Activated T-cell treated with anti-CD3 and anti-CD28 coated beads, Interleukin-2, amount 50 U/mL, for 1 hour (primary cell): ENCODE results near the gene CYSRT1.
A peak's percentile ranks its signal among the peaks of the same experiment; 100 is the strongest.
"Not testable (repeated sequence)": the region's sequence is repeated elsewhere in the genome, so short reads cannot be mapped to it uniquely, and the experiment has no call there.

Source experiments
- DNase-seq: peaks from one replicate; pipeline ENCODE4 v3.0.0-alpha.2; 2020

Gene CYSRT1

DNA sequence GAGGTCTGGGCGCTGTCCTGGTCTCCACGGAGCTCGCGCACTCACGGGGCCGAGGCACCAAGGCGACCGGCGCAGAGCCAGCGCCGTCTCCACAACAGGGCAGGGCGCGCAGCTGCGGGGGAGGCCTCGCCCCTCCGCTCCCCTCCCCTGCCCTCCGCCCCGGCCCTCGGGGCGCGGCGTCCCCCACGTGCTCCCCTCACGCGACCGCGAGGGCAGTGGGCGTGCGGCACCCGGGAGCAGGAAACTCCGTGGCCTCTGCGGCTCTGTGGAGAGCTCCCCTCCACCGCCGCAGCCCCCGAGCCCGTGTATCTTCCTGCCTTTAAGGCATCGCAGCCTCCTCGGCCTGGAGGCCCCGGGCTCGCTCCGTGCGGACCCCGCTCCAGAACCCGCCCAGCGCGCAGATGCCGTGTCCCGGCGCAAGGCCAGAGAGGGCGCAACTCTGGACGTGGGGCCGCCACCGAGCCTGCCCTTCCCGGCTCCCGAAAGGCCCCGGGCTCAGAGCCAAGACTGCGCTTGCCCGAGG is 15.4 kb downstream of the CYSRT1 start:
- no peak for DNase-seq

DNA sequence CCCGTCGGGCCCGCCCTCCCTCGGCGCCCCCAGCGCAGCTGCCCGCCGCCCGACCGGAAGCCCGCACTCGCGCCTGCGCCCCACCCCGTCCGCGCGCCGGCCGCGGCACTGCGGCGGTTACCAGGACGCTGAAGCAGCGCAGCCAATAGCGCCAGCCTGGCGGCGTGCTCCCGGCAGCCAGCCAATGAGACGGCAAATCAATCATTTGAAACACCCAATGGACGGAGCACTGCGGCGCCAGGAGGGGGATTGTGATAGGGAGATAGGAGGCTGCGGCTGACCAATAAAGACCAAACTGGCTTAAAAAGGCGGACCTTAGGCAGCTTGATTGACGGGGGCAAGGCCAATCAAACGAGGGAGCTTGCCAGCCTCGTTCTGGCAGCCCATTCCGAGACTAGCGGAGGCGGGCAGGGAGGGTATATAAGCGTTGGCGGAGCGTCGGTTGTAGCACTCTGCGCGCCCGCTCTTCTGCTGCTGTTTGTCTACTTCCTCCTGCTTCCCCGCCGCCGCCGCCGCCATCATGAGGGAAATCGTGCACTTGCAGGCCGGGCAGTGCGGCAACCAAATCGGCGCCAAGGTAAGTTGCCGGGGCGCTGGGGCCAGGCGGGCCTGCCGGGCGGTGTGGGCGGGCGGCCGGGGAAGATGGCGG is 16.0 kb downstream of the CYSRT1 start, which contains the start of gene TUBB4B:
Gene TUBB4B (plus strand): TSS at position 447 of the 649 bp plus-strand sequence. CDS start 74 bp downstream, at position 521.
- DNase-seq = peak; percentile 95

DNA sequence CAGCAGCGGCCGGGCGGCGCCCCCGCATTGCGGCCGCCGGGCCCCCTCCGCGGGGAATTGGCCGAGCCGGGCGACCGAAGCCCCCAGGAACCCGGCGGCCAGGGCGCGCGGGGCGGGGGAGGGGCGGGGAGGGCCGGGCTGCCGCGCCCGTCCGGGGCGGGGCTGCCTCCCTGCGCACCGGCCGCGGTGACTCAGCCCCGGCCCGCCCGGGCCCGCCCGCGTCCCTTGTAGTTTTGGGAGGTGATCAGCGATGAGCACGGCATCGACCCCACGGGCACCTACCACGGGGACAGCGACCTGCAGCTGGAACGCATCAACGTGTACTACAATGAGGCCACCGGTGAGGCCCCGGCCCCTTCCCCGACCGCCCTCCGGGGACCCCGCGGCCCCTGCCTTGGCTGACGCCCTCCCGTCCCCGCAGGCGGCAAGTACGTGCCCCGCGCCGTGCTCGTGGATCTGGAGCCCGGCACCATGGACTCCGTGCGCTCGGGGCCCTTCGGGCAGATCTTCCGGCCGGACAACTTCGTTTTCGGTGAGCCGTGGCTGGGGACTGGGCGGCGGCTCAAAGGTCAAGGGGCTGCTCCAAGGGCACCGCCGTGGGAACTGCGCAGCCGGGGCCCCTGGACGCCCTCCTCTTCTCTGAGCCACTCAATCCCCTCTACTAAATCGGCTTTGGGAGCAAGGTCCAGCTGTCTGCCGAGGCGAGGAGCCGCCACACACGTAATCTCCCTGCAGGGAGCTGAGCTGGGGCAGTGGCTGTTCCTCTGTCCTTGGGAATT is 16.7 kb downstream of the CYSRT1 start:
- DNase-seq = peak; percentile 80

GRCh38 chr9:137242269-137243203 is 17.6 kb downstream of the CYSRT1 start:
- no peak for DNase-seq

- DNase-seq = not testable (repeated sequence)
These were observed 18.3 kb downstream of the CYSRT1 start for GRCh38 chr9:137243266-137243625.

- peak; percentile 38 for DNase-seq
These were observed 18.9 kb downstream of the CYSRT1 start for GRCh38 chr9:137243626-137244485.

- DNase-seq = no peak
These were observed 19.8 kb downstream of the CYSRT1 start for GRCh38 chr9:137244486-137245449.

GRCh38 chr9:137245450-137246421 is 20.8 kb downstream of the CYSRT1 start:
- DNase-seq = no peak

DNA sequence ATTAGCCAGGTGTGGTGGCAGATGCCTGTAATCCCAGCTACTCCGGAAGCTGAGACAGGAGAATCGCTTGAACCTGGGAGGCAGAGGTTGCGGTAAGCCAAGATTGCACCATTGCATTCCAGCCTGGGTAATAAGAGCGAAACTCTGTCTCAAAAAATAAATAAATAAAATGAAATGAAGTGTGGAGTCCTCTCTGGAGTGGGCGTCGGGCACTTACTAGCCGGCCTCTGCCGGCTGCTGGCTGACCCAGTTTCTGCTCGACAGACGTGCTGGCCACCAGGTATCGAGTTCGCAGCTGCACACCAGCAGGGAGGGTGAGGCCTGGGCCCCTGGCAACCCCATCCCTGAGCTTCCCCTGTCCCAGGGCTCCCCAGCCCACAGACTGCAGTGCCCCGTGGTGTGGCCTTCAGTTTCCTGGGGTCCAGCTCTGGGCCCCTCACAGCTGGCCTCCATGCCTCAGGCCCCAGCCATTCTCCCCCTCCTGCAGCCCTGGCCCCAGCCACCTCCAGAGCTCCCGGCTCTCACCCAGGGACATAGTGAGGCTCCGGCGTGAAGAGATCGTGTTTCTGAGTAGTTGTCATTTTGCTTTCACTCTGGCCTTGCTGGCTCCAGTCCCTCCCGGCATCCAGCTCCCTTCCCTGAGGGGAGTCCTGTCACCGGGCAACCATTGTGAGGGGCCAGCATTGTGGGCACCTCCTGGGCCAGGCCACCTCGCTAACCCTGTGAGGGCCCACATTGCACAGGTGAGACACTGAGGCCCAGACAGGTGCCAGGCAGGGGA is 22.4 kb downstream of the CYSRT1 start:
- DNase-seq = no peak

- DNase-seq = no peak
These were observed 22.9 kb downstream of the CYSRT1 start for GRCh38 chr9:137247916-137248175.

DNA sequence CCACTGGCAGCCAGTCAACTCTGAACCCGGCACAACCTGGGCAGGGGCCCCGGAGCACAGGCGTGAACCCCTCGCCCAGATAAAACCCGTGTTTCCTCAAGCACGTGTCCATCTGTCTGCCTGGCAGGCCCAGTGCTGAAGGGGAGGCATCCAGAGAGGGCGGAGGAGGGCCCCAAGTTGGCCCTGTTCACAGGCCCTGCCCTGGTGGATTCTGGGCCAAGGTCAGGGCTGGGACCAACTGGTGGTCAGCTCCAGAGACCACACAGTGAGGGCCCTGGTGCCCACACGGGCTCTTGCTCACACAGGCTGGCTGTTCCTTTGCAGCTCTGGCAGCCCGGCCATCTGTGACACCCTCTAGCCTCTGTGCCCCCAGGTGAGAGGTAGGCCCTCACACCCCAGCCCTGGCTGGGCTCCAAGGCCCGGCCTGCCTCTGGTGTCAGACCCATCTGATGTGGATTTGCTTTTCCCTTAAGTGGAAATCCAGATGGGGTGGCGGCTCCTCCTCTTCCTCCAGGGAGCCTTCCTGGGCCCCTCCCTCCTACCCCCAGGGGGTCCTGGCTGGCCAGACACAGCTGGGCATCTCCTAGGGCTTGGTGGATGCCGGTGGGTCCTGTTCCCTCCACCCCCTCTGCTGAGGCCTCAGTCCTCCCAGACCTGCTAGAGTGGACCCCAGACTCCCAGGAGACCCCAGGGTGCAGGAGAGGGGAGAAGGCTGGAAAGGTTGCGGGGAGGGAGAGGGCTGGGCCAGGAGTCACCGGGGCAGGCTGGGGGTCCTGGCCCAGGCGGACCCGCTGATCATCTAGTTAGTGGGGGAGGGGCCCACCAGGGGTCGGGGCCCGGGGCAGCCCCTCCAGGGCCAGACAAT is 25.6 kb downstream of the CYSRT1 start:
- no peak for DNase-seq

GRCh38 chr9:137251194-137251461 is 26.2 kb downstream of the CYSRT1 start, which contains the start of gene STPG3:
Gene STPG3 (plus strand): TSS chr9:137251286. CDS start chr9:137251287, 1 bp downstream.
- DNase-seq = no peak

- no peak for DNase-seq
These were observed 26.7 kb downstream of the CYSRT1 start for GRCh38 chr9:137251490-137252268.

- DNase-seq = no peak
These were observed 27.9 kb downstream of the CYSRT1 start for GRCh38 chr9:137252555-137253506.

GRCh38 chr9:137253717-137254623 is 29.0 kb downstream of the CYSRT1 start:
- no peak for DNase-seq
